ENCODE results near the gene REPS1.

DNA sequence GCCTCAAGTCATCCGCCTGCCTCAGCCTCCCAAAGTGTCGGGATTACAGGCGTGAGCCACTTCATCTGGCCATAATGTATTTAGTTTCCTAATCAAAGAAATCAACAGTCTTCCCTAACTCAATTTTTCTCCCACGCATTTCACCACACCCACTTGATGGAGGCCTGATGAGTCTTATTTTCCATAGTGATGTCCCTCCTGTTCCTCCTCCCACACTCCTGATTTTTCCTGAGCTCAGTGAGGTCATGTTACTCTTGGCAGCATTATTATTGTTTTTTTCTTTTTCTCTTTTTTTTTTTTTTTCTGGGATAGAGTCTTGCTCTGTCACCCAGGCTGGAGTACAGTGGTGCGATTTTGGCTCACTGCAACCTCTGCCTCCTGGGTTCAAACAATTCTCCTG, 49.4 kb upstream of the REPS1 start:
- TF ChIP-seq CTCF (IDR thresholded peaks at IDR 0.05) = no peak
- no peak for TF ChIP-seq POLR2A (IDR thresholded peaks at IDR 0.05)
- TF ChIP-seq EP300 (IDR thresholded peaks at IDR 0.05) = no peak

Data from ovary (tissue), 3 donors.